GM04503 (cell line): ENCODE data around the gene SLC31A1.
A peak's percentile ranks its signal among the peaks of the same experiment; 100 is the strongest.
"Not testable (repeated sequence)": the region's sequence is repeated elsewhere in the genome, so short reads cannot be mapped to it uniquely, and the experiment has no call there.

Experiments
- DNase-seq: peaks from one replicate; pipeline ENCODE4 v3.0.0-alpha.2; 2012; ENCODE audit warnings: low read depth

Gene SLC31A1

DNA sequence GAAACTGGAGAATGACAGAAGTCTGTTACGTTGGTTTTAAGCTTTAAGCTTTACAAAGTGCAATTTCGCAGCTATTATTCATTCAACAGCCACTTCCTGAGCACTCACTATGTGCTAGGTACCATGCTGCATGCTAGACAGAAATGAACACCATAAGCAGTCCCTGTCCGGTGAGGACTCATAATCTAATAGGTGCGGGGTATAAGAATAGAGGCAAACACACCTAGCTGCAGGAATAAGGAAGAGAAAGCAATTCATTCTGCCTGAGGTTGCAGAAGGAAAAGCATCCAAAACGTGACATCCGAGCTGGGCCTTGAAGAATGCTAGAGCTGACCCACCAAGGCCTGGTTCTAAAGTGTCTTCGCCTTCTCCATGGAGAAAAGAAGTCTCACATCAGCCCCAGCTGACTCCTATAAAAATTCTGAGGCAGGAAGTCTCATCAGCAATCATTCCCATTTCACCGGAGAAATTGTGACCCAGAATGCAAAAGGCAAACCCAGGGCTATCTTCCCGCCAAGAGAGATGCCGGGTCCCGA is 809 bp upstream of the SLC31A1 start:
- DNase-seq: no peak

DNA sequence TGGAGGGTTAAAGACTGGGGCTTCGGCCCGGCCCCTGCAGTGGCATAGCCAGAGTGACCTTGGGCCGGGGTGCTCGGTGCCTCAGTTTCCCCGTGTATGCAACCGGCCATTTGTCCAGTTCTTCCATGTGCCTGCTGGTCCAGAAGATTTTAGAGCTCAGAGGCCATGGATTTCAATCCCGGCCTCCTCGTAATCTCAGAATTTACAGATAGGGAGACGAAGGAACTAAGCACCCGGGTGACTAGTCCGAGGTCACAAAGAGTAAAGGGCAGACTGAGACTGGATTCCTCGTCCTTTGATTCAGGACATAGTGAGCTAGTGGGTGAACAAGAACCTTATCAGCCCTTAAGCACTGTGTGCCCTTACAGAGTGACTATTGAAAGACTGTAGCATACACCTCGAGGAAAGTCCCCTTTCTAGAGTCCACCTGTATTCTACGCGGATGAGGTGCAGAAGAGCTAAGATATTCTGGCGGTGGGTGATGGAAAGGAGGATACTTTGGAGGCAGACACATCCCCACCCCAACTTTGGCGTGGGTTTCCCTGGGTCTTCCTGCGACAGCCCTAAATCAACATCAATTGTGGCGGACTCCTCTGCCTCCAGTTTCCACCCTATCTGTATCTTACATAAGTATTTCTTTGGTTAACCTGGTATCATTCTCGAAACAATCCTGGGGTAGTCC is 597 bp downstream of the SLC31A1 start:
- DNase-seq: peak; percentile 6

DNA sequence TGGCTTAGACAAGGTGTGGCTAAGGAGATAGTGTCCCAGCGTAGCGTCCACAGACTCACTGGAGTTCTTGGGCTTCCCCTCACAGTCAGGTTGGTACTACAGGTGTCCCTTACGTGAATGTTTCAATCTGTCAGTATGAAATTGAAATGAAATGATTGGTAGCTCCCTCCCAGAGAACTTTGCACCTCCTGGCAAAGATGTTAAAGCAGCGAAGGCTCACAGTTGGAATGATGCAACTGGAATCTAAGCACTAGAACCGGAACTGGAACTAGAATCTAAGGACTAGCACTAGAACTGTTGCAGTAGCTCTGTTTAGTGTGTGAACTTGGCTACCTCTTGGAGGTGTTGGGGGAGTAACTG is 1.1 kb downstream of the SLC31A1 start:
- DNase-seq: peak; percentile 15

GRCh38 chr9:113223963-113224362 is 2.6 kb downstream of the SLC31A1 start:
- DNase-seq: no peak

DNA sequence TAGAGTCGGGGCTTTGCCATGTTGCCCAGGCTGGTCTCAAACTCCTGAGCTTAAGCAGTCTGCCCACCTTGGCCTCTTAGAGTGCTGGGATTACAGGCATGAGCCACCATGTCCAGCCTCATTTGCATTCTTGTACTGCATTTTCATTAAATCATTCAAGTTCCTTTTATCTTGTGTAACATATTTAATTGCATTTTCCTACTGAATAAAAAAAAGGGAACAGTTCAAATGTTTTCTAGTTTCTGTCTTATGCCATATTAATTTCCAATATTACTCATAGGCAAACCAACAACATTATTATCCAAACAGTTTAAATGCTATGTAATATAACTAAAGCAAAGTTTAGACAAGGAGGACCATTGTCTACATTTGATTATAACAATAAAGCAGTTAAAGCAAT is 6.1 kb downstream of the SLC31A1 start:
- DNase-seq: no peak

- DNase-seq: no peak
Measured at GRCh38 chr9:113228130-113228665, 6.9 kb downstream of the SLC31A1 start.

DNA sequence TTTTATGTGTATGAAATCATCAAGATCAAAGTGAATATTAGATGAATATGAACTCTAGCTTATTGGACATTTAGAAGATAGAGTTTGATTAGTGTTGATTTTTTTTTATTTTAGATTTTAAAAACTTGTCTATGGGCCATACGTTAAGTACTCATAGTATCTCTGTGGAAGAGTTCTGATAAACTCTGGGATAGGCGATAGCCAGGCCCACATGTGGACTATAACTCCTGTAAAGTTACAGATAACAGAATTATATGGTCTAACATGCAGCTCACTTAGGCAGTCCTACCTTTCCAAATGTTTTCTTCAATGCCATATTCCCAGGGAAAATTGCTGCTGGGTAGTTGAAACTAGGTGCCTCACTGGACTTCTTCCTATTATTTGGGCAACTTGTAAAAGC is 10.4 kb downstream of the SLC31A1 start:
- DNase-seq: no peak

DNA sequence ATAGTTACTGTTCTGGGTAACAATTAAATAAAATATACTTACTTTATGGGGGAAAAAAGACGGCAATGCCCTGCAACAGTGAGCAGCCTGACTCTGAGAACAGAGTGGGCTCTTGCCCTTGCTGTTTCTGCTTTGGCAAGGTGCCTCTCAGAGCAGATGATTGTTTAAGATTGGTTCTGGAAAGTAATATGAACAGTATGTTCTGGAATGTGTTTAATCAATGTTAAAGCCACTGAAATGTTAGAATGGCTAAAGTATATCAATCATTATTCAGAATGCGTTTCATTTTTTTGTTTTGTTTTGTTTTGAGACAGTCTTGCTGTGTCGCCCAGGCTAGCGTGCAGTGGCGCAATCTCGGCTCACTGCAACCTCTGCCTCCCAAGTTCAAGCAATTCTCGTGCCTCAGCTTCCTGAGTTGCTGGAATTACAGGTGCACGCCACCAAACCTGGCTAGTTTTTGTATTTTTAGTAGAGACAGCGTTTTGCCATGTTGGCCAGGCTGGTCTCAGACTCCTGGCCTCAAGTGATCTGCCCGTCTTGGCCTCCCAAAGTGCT is 14.4 kb downstream of the SLC31A1 start:
- DNase-seq: not testable (repeated sequence)

DNA sequence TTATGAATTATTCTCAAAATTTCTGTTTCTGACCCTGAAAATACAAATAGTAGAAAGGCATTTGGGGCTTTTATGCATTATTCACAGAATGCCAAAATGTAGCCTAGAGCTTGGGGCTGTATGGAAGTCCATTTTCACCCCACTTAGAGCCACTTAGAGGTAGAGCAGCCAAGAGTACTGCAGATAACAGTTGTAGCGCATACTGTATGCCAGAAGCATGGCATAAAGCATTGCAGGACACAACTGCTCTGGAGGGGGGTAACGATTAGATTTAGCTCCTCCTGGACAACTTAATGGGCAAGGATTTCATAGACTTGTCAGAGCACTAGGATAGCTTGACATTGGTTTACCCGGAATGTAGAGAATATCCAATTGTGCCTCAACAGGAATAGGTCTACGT is 15.7 kb downstream of the SLC31A1 start:
- DNase-seq: no peak

- DNase-seq: no peak
Measured at GRCh38 chr9:113238202-113238858, 17.0 kb downstream of the SLC31A1 start.

GRCh38 chr9:113238859-113239232 is 17.5 kb downstream of the SLC31A1 start:
- no peak for DNase-seq

GRCh38 chr9:113241161-113241560 is 19.8 kb downstream of the SLC31A1 start:
- DNase-seq: no peak

DNA sequence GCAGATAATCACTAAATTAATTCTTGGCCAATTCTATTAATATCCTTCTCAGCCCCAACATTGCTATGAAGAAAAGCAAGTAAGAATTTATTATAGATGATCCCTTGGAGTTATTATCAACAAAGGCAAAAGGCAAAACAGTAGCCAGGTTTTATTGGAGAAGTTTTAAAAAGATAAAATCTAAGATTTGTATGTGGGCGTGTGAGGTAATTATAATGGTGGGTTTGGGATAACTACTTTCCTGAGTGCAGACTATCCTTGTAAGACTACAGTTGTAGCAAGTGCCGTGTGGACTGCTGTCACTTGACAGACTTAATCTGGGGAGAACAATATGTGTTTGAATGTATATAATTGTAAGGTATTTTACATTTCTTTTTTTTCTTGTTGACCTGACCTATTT is 23.2 kb downstream of the SLC31A1 start:
- DNase-seq: no peak

DNA sequence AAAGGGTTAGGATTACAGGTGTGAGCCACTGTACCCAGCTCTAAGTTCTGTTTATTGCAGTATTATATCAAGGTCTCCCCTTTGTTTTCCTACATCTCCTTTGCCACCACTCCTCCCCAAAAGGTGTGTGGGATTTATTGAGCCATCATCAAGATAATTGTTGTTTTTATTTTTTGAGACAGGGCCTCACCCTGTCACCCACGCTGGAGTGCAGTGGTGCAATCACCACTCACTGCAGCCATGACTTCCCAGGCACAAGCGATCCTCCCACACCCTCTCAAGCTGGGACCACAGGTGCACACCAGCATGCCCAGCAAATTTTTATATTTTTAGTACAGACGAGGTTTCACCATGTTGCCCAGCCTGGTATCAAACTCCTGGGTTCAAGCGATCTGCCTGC is 24.6 kb downstream of the SLC31A1 start:
- DNase-seq: no peak

GRCh38 chr9:113246928-113247327 is 25.6 kb downstream of the SLC31A1 start:
- DNase-seq: no peak

GRCh38 chr9:113247640-113248039 is 26.3 kb downstream of the SLC31A1 start:
- DNase-seq: no peak

DNA sequence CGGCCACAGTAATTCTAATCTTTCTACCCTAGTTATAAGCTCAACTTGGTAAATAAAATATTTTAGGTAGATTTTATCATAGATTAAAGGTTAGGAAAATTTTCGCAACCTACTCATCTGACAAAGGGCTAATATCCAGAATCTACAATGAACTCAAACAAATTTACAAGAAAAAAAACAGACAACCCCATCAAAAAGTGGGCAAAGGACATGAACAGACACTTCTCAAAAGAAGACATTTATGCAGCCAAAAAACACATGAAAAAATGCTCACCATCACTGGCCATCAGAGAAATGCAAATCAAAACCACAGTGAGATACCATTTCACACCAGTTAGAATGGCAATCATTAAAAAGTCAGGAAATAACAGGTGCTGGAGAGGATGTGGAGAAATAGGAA is 28.3 kb downstream of the SLC31A1 start:
- DNase-seq: not testable (repeated sequence)

GRCh38 chr9:113250807-113251206 is 29.5 kb downstream of the SLC31A1 start:
- DNase-seq: no peak

DNA sequence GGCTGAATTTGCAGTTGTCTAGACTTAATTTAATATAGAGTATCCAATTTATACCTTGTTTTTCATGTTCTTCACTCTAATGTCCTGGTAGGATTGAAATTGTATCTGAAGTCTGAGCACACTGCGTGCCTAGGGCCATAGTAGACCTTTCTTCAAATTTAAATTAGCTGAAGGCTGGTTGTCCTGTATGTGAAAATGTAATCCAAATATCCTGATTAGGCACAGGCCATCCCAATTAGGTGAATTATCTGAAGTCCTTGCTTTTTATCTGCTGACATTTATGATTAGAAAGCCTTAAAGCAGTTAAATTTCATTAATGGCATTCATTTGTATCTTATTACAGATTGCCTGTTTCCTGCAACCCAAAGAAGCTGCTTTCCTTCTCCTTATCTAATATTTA is 33.6 kb downstream of the SLC31A1 start:
- no peak for DNase-seq

DNA sequence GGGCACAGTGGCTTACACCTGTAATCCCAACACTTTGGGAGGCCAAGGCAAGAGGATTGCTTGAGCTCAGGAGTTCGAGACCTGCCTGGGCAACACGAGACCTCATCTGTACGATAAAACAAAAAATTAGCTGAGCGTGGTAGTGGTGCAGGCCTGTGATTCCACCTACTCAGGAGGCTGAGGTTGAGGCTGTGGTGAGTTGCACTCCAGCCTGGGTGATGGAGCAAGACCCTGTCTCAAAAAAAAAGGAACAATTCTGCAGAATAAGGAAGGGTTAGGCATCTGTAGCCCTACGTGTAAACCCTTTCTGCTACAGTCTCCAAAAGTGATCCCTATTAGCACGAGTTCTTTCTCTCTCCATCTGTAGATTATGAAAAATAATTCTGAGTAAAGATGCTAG is 34.1 kb downstream of the SLC31A1 start:
- no peak for DNase-seq

GRCh38 chr9:113257863-113258262 is 36.5 kb downstream of the SLC31A1 start:
- no peak for DNase-seq

- no peak for DNase-seq
Measured at GRCh38 chr9:113258282-113258681, 36.9 kb downstream of the SLC31A1 start.
